OCI-LY1 (cell line): ENCODE measurements around the gene ATP11A.

ENCODE experiments used
- H2AFZ ChIP-seq: fragments of 200-600 bp; sonication (generic), shearing (Covaris generic); 2 replicates; pipeline ENCODE4 v1.6.0; 2014; ENCODE audit warnings: antibody characterized with exemption, mild to moderate bottlenecking, low read length
- H3F3A ChIP-seq: fragments of 200-600 bp; sonication (generic), shearing (Covaris generic); 2 replicates; pipeline ENCODE4 v1.6.0; 2014; ENCODE audit warnings: mild to moderate bottlenecking, antibody characterized with exemption, low read length, moderate library complexity; ENCODE audit not compliant: insufficient read depth
- H3K27ac ChIP-seq: fragments of 200-600 bp; sonication (generic); 2 replicates; pipeline ENCODE4 v1.5.1; 2014; ENCODE audit warnings: low read length, mixed run types, mild to moderate bottlenecking, low read depth; ENCODE audit not compliant: poor library complexity, severe bottlenecking
- H3K27me3 ChIP-seq: fragments of 200-600 bp; sonication (generic); 2 replicates; pipeline ENCODE4 v1.6.0; 2014; ENCODE audit warnings: antibody characterized with exemption, mild to moderate bottlenecking, low read length, moderate library complexity; ENCODE audit not compliant: insufficient read depth
- H3K36me3 ChIP-seq: fragments of 200-600 bp; sonication (generic); 2 replicates; pipeline ENCODE4 v1.6.1; 2014; ENCODE audit warnings: mild to moderate bottlenecking, antibody characterized with exemption, low read length, moderate library complexity, mixed read lengths; ENCODE audit not compliant: insufficient read depth
- H3K4me1 ChIP-seq: fragments of 200-600 bp; sonication (generic); 2 replicates; pipeline ENCODE4 v1.5.1; 2014; ENCODE audit warnings: mild to moderate bottlenecking, low read length, moderate library complexity; ENCODE audit not compliant: insufficient read depth, severe bottlenecking
- H3K4me2 ChIP-seq: fragments of 200-600 bp; sonication (generic), shearing (Covaris generic); 2 replicates; pipeline ENCODE4 v1.6.1; 2014; ENCODE audit warnings: low read length
- H3K4me3 ChIP-seq: fragments of 200-600 bp; sonication (generic); 2 replicates; pipeline ENCODE4 v1.5.1; 2014; ENCODE audit warnings: low read length, low read depth, mild to moderate bottlenecking, mixed read lengths; ENCODE audit not compliant: poor library complexity, severe bottlenecking
- H3K79me2 ChIP-seq: fragments of 200-600 bp; shearing (Covaris generic); 2 replicates; pipeline ENCODE4 v1.6.1; 2016; ENCODE audit warnings: mixed run types, low read length, mixed read lengths; ENCODE audit not compliant: insufficient read depth
- H3K9ac ChIP-seq: fragments of 200-600 bp; sonication (generic), shearing (Covaris generic); 2 replicates; pipeline ENCODE4 v1.6.1; 2014; ENCODE audit warnings: mild to moderate bottlenecking, low read length, mixed read lengths
- H3K9me2 ChIP-seq: fragments of 200-600 bp; sonication (generic), shearing (Covaris generic); 2 replicates; pipeline ENCODE4 v1.6.1; 2014; ENCODE audit warnings: low read depth, mild to moderate bottlenecking, low read length, mixed read lengths
- H3K9me3 ChIP-seq: fragments of 200-600 bp; shearing (Covaris generic); 2 replicates; pipeline ENCODE4 v1.6.1; 2014; ENCODE audit warnings: low read length, mixed read lengths
- H4K20me1 ChIP-seq: fragments of 200-600 bp; sonication (generic), shearing (Covaris generic); 2 replicates; pipeline ENCODE4 v1.6.0; 2016; ENCODE audit warnings: mild to moderate bottlenecking, low read length; ENCODE audit not compliant: insufficient read depth
- EZH2 ChIP-seq: fragments of 200-600 bp; sonication (generic), shearing (Covaris generic); IDR thresholded peaks from 2 replicates; pipeline ENCODE4 v1.8.0; 2017; ENCODE audit warnings: borderline replicate concordance, mixed run types, mild to moderate bottlenecking, antibody characterized with exemption, low read length, moderate library complexity, mixed read lengths
- TF ChIP-seq, protein P1 (sequence below): fragments of 200-600 bp; sonication (generic), shearing (Covaris generic); IDR thresholded peaks from 2 replicates; pipeline ENCODE4 v1.5.1; 2017; ENCODE audit warnings: mild to moderate bottlenecking, antibody characterized with exemption, low read length, moderate library complexity, mixed read lengths

Gene ATP11A

DNA sequence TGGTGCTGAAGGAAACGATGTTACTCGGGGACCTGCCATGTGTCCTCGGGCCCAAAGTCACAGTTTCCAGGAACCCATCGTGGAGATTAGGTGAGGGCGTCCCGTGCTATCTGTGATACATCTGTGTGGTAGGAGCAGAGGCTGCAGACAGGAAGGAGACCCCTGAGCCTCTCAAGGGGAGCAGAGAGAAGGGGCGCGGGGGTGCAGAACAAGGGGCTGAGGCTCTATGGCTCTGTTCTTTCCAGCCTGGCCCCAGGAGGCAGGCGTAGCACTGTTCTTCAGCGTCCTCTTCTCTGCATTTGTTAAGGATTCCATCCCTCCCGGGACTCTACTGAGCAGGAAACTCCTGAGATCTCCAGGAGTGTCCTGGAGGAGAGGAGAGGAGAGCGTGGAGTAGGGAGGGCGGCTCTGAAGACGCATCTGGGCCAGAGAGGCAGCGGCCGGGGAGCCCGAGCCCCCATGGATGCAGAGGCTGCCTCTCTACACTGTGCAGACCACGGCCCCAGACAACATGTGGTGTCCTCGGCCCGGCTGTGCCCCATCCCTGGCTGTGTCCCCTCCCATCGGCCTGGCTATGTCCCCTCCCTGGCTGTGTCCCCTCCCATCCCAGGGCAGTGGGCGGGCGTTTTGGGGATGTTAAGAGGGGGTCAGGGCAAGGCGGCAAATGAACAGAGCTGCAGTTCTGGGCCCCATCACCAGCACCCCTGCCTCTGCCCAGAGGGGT is 118.0 kb downstream of the ATP11A start:
- Histone ChIP-seq H3K4me3 (no peak overlapping the region), H3K36me3 (no peaks in the 10 kb centered on the region; the same call in 1 of the 2 replicates), H3K27me3 (no peaks in the 10 kb centered on the region)

DNA sequence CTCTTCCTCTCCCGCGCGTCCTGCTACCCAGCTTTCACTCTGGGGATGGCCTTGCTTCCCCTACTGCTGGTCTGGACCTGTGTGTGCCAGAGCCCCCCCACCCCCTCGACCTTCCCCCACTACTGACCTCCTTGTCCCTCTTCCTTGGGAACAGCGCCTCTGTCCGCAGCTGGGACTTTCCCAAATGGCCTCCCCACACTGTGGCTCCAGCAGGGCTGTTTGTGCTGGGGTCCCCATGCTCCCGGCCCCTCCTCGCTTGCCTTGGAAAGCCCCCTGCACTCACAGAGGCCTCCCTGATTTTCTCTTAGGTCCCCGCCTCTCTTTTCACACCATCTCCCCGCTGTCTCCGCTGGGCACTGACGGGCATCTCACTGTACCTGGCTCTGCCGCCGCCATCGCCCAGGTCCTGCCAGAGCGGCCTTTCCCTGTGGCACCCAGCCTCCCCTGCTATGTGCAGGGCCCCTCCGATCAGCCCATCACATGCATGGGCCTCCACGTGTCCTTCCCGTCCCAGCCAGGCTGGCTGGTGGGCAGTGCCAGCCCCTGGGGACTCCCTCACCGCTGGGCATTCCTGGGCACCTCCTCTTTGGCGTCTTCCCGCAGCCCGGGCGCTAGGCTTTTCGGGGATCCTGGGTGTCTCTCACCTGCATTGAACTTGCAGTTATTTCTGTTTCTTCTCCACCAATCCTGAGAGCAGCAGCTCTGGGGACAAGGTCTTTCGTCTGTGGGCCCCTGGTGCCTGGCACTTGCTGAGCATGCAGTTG is 118.7 kb downstream of the ATP11A start:
- no peaks in the 10 kb centered on the region; the same call in 1 of the 2 replicates for H3K36me3 ChIP-seq
- H3K27me3 ChIP-seq, result no peaks in the 10 kb centered on the region
- TF ChIP-seq EZH2, result no peak
- TF ChIP-seq, protein P1, sequence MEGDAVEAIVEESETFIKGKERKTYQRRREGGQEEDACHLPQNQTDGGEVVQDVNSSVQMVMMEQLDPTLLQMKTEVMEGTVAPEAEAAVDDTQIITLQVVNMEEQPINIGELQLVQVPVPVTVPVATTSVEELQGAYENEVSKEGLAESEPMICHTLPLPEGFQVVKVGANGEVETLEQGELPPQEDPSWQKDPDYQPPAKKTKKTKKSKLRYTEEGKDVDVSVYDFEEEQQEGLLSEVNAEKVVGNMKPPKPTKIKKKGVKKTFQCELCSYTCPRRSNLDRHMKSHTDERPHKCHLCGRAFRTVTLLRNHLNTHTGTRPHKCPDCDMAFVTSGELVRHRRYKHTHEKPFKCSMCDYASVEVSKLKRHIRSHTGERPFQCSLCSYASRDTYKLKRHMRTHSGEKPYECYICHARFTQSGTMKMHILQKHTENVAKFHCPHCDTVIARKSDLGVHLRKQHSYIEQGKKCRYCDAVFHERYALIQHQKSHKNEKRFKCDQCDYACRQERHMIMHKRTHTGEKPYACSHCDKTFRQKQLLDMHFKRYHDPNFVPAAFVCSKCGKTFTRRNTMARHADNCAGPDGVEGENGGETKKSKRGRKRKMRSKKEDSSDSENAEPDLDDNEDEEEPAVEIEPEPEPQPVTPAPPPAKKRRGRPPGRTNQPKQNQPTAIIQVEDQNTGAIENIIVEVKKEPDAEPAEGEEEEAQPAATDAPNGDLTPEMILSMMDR, result no peak
- H2AFZ ChIP-seq, result no peak overlapping the region
- H3K4me1 ChIP-seq, result no peaks in the 10 kb centered on the region
- H3K27ac ChIP-seq, result no peak overlapping the region
- no peaks in the 10 kb centered on the region for H3F3A ChIP-seq
- H4K20me1 ChIP-seq, result no peaks in the 10 kb centered on the region
- H3K4me2 ChIP-seq, result no peak overlapping the region
- H3K4me3 ChIP-seq, result no peak overlapping the region
- no peaks in the 10 kb centered on the region for H3K79me2 ChIP-seq
- no peak overlapping the region for H3K9ac ChIP-seq
- H3K9me2 ChIP-seq, result no peaks in the 10 kb centered on the region
- peaks cover 1% of the 10 kb centered on the region; the same call in 1 of the 2 replicates for H3K9me3 ChIP-seq

More for the DNA sequence above, 118.0 kb downstream of the ATP11A start:
- no peaks in the 10 kb centered on the region for H3K4me1 ChIP-seq
- no peak overlapping the region for H3K9ac ChIP-seq
- H3K79me2 ChIP-seq, result no peaks in the 10 kb centered on the region
- H3K27ac ChIP-seq, result no peak overlapping the region
- H3K4me2 ChIP-seq, result no peak overlapping the region
- H3K9me3 ChIP-seq, result no peaks in the 10 kb centered on the region
- no peak for TF ChIP-seq EZH2
- TF ChIP-seq, protein P1, result no peak
- no peak overlapping the region for H2AFZ ChIP-seq
- no peaks in the 10 kb centered on the region for H3F3A ChIP-seq
- H3K9me2 ChIP-seq, result no peaks in the 10 kb centered on the region
- H4K20me1 ChIP-seq, result no peaks in the 10 kb centered on the region

DNA sequence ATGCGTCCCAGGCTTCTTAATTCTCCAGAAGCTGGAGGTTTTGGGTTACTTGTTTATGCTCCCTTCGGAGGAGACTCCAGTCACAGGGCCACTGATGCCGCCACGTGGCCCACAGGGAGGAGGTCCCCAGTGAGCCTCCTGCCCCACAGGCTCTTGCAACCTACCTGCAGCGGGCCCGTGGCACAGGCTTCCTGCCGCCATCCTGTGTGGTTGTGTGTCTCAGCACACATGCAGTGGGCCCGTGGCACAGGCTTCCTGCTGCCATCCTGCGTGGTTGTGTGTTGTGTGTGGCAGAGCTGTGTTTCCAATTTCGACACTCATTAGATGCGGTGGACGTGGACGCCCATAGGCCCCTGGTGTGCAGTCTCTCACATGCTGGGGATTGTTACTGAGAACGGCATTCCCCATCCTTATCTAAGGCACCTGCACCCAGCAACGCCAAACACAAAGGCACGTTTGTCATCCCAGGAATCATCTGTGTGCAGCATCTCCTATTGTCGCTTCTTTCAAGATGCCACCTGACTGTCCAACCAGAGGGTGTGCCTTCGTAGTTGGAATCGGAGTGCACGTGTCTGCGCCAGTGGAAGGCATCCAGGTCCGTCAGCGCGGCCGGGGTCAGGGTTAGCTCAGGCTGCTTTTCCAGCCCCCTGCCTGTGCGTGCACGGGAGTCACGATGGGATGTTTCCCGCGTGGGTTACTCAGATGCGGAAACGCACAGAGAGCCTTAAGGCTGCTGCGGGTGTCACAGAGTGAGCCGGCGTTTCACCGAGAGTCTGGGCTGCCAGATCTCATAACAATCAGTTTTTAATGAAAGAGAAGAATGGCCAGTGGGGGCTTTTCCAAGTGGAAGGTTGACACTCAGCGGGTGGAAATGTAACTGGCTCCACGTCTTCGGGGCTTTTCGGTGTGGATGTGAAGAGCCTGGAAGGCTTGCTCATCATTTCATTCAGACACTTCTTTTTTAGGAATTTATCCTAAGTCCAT is 119.8 kb downstream of the ATP11A start:
- Histone ChIP-seq H3K9me2 (no peaks in the 10 kb centered on the region), H4K20me1 (no peaks in the 10 kb centered on the region), H3K79me2 (no peaks in the 10 kb centered on the region), H3K9ac (no peak overlapping the region), H3K4me3 (no peak overlapping the region), H3K9me3 (peaks cover 2% of the 10 kb centered on the region; the same call in 1 of the 2 replicates), H2AFZ (no peak overlapping the region), H3K4me2 (no peak overlapping the region), H3F3A (no peaks in the 10 kb centered on the region), H3K27ac (no peak overlapping the region), H3K27me3 (no peaks in the 10 kb centered on the region), H3K4me1 (no peaks in the 10 kb centered on the region), H3K36me3 (no peaks in the 10 kb centered on the region; the same call in 1 of the 2 replicates)
- TF ChIP-seq, protein P1, result no peak
- TF ChIP-seq EZH2, result no peak
